Mesothelial cell of epicardium (in vitro differentiated cells): ENCODE data around the gene ADM. TPM values are rescaled to one million over a fixed set of nuclear protein-coding genes. Genes with fewer than 3 reads are reported as not detected.

ENCODE experiments used
- DNase-seq, 2 experiments: peaks; one replicate each; pipeline ENCODE4 v3.0.0; 2021; ENCODE audit warnings: low spot score in 2 of 2; ENCODE audit not compliant: unreplicated experiment in 2 of 2
- H3K27ac Mint-ChIP-seq: 2 replicates; pipeline ENCODE4 v1.8.0; 2021; ENCODE audit warnings: mixed read lengths
- H3K27me3 Mint-ChIP-seq: 2 replicates; pipeline ENCODE4 v1.8.0; 2021; ENCODE audit warnings: low read depth, mixed read lengths
- H3K36me3 Mint-ChIP-seq: 2 replicates; pipeline ENCODE4 v1.8.0; 2021; ENCODE audit warnings: mixed read lengths
- H3K4me1 Mint-ChIP-seq: 2 replicates; pipeline ENCODE4 v1.8.0; 2021; ENCODE audit warnings: mixed read lengths
- H3K4me3 Mint-ChIP-seq: 2 replicates; pipeline ENCODE4 v1.8.0; 2021; ENCODE audit warnings: mild to moderate bottlenecking, moderate library complexity, mixed read lengths
- H3K9me3 Mint-ChIP-seq: 2 replicates; pipeline ENCODE4 v1.8.0; 2021; ENCODE audit warnings: mixed read lengths
- CTCF ChIP-seq: fragments of 200-600 bp; sonication (generic); IDR thresholded peaks from one replicate; pipeline ENCODE4 v1.5.0; 2021; ENCODE audit warnings: antibody characterized with exemption; ENCODE audit not compliant: unreplicated experiment
- total RNA-seq: library from RNA; stranded (reverse); gene quantifications from 3 replicates; pipeline ENCODE4 v1.2.1, GENCODE V29; 2021

The ADM gene
- total RNA-seq, 1 donor from 2014 or later: 13.8 TPM

- Mint-ChIP-seq H3K9me3 (peaks cover 3% of the 10 kb centered on the region), H3K36me3 (peaks cover 4% of the 10 kb centered on the region), H3K4me1 (peaks cover 15% of the 10 kb centered on the region), H3K27me3 (no peaks in the 10 kb centered on the region), H3K27ac (peak overlapping the region; percentile 11), H3K4me3 (no peak overlapping the region)
- no peak for DNase-seq
- TF ChIP-seq CTCF: no peak
These were observed 38.9 kb upstream of the ADM start for GRCh38 chr11:10265936-10266335.

GRCh38 chr11:10267821-10268220, 37.1 kb upstream of the ADM start:
- DNase-seq: no peak
- peaks cover 4% of the 10 kb centered on the region for H3K36me3 Mint-ChIP-seq
- no peak for TF ChIP-seq CTCF
- H3K27me3 Mint-ChIP-seq: no peaks in the 10 kb centered on the region
- peaks cover 15% of the 10 kb centered on the region for H3K4me1 Mint-ChIP-seq
- peak overlapping the region; percentile 19 for H3K27ac Mint-ChIP-seq
- H3K4me3 Mint-ChIP-seq: no peak overlapping the region
- H3K9me3 Mint-ChIP-seq: peaks cover 3% of the 10 kb centered on the region

- Mint-ChIP-seq H3K27me3 (no peaks in the 10 kb centered on the region), H3K36me3 (peaks cover 4% of the 10 kb centered on the region), H3K4me1 (peaks cover 18% of the 10 kb centered on the region), H3K4me3 (no peak overlapping the region), H3K9me3 (peaks cover 3% of the 10 kb centered on the region), H3K27ac (no peak overlapping the region)
- no peak for TF ChIP-seq CTCF
- DNase-seq: no peak
These were observed 36.0 kb upstream of the ADM start for GRCh38 chr11:10268746-10269488.

GRCh38 chr11:10272132-10272531, 32.7 kb upstream of the ADM start:
- Mint-ChIP-seq H3K9me3 (no peaks in the 10 kb centered on the region), H3K27me3 (no peaks in the 10 kb centered on the region), H3K36me3 (no peaks in the 10 kb centered on the region), H3K27ac (no peak overlapping the region), H3K4me3 (no peak overlapping the region), H3K4me1 (peaks cover 28% of the 10 kb centered on the region)
- no peak for DNase-seq
- no peak for TF ChIP-seq CTCF

- peak overlapping the region; percentile 10 for H3K27ac Mint-ChIP-seq
- no peak for DNase-seq
- H3K9me3 Mint-ChIP-seq: no peaks in the 10 kb centered on the region
- H3K4me1 Mint-ChIP-seq: peaks cover 24% of the 10 kb centered on the region
- H3K27me3 Mint-ChIP-seq: no peaks in the 10 kb centered on the region
- no peak for TF ChIP-seq CTCF
- no peaks in the 10 kb centered on the region for H3K36me3 Mint-ChIP-seq
- H3K4me3 Mint-ChIP-seq: no peak overlapping the region
These were observed 31.1 kb upstream of the ADM start for GRCh38 chr11:10273738-10274137.
